ENCODE data around the gene DYSF.

The DYSF gene

DNA sequence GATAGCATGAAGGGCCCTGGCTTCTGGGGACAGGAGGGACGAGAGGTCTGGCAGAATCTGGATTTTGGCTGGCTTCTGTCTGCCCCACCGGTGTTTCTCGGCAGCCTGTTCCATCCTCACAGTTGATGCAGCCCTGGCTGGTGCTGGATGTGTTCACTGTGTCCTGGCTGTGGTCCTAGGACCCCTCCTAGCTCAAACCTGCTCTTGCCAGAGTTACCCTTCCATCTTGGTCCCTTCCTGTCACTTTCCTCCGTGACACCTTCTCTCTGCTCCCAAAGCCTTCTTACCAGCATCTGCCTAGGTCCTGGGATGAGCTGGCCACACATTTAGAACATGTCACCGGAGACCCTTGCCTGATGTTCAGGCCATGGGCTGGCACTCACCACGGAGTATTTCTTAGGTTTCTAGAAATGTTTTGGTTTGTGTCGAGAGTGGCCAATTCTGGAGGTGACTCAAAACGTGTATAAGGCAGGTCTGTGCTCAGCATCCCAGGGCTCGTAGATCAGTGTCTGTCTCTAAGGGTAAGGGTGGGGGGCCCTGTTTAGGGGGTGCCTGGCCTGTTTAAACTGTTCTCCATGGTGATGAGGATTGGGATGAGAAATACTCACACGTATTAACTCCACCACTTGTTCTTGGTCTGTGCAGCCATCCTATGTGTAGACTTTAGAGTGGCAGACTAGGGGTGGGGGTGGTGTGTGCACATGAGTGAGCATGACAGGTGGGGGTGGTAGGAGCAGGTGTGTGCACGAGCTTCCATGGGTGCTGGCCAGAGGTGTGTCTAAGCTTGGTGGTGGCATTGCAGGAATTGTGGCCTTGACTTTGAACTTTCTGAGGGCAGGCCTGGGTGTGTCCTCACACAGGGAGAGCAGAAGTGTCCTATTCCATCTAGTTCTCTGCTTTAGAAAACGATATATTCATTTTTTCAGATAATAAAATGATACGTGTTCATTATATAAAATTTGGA, 162.7 kb downstream of the DYSF start:
- DNase-seq (ENCODE audit: low read depth) = no peak

DNA sequence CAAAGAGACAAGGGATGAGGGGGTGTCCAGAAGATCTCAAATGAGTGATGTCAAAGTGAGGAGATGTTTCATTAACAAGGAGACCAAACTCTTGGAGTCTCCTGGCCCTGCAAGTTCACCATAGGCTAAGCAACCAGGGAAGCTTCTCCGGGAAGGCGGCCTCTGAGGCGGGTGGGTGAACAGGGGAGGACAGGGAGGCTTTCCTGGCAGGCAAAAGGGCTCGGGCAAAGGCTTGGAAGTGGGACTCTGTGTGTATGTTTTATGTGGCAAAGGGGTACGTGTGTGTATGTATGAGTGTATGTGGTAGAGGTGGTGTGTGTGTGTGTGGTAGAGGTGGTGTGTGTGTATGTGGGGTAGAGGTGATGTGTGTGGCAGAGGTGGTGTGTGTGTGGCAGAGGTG, 163.9 kb downstream of the DYSF start:
- DNase-seq (ENCODE audit: low read depth) = no peak

DNA sequence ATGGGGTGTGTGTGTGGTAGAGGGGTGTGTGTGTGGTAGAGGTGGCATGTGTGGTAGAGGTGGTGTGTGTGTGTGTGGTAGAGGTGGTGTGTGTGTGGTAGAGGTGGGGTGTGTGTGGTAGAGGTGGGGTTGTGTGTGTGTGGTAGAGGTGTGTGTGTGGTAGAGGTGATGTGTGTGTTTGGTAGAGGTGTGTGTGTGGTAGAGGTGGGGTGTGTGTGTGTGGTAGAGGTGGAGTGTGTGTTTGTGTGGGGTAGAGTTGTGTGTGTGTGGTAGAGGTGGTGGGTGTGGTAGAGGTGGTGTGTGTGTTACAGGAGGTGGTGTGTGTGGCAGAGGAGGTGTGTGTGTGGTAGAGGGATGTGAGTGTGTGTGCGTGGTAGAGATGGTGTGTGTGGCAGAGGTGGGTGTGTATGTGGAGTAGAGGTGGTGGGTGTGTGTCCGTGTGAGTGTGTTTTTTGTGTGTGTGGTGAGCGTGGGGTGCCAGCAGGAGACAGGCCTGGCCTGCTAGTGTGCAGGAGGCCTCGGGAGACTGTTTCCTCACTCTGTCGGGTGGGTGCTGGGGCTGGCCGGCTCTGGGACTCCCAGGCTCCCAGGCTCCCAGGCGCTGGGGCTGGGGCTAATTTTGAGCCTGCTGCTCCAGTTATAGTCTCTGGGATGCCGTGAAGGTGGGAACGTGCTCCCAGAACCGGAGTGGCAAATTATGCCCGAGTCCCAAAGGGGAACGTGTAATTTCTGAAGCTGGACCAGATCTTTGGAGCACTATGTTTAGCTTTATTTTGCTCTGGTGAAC, 165.2 kb downstream of the DYSF start:
- DNase-seq (ENCODE audit: low read depth) = no peak

DNA sequence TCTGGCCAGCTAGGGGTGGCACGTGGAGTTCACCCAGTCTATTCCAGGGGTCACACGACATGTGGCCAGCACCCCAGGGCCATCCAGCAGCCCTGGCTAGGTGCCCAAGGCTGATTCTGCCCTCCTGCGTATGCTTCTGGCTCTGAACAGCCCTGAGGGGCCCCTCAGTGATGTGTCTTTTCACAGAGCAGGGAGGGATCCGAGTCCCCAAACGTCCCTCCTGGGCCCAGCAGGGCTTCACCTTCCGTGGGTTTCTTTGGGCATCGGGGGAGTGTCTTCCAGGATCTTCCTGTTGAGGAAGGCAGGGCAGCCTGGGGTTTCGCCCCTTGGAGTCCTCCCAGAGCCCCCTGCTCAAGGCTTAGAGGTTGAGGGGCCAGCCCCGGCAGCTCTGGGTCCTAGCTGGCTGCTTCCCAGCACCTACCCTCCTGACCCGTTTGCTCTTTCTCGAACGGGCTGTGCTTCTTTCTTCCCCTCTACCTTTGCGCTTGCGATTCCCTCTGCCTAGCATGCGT, 165.9 kb downstream of the DYSF start:
- no peak for DNase-seq (ENCODE audit: low read depth)

DNA sequence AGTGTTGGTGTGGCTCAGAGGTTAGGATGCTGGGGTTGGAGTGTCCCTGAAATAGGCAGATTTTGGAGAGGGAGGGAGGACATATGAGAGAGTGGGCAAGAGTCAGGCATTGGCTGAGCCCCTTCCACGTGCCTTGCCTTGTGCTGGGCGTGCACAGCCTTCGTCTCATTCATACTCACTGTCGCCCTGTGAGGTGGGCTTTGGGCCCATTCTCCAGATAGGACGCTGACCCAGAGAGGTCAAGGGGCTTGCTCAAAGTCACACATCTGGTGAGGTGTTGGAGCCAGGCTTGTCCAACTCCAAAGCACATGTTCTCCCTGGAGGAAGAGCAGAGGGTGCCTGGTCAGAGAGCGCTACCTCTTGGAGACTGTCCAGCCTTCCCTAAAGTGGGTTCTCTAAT, 166.8 kb downstream of the DYSF start:
- DNase-seq (ENCODE audit: low read depth) = no peak

DNA sequence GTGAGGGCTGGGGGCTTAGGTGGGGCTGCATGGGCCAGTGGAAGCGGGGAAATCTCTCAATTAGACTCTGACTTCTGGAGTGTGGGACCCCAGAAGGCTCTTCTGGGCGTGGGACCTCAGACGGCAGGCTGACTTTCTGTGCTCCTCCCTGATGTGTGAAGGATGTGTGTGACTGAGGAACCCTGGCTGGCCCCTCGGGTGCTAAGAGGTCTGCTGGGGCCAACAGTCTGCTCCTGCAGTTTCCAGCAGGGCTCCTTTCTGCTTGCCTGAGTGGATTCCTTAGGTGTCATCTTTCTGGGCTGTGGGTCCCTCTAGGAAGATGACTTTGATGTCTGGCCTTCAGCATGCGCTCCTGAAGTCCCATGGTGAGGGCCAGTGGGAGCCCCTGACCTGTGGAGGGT, 167.5 kb downstream of the DYSF start:
- DNase-seq (ENCODE audit: low read depth) = no peak

DNA sequence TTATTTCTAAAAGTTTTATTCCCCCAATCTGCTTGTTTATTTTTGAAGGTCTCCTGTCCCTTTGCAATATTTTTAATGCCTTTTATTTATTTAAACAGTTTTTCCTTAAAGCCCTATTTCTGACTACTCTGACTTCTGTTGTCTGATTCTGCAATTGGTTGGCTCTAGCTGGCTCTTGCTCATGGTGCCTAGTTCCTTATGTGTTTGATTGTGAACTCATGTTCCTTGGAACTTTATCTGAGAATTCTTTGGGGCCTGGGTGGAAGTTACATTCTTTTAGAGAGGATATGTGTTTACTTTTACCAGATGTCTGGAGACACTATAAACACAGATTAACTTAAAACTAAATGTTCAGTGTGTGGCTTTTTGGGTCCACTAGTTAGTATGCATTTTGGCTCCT, 175.9 kb downstream of the DYSF start:
- peak; percentile 16 for DNase-seq (ENCODE audit: low read depth)

DNA sequence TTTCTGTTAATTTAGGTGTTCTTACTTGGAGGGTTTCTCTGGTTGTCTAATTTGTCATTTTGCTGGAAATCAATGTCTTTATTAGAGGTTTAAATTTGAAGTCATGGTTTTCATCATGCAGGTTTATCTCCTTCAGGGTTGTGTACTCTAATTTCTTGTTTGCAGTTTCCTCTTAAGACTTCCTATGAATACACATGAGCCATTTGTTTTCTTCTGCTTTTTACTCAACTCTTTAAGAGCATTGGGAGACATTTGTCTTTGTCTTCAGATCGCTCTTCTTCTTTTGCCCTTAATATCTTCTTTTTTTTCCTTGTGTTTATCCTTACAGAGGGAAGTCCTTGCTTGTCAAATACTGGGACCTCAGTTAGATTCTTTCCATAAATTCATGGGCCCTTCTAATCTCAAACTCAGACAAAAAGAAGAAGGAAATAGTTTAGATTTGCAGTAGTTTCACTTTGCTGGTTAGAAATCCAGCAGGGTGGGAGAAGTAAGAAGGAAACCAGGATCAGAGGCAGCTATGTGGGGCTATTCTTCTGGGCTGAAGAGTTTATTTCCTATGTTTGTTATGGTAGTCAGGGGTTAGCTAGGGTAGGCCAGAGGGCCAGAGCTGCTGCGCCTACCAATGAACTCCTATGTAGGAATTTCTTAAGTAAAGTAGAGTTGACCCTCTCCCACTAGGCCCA, 176.6 kb downstream of the DYSF start:
- DNase-seq (ENCODE audit: low read depth) = no peak

DNA sequence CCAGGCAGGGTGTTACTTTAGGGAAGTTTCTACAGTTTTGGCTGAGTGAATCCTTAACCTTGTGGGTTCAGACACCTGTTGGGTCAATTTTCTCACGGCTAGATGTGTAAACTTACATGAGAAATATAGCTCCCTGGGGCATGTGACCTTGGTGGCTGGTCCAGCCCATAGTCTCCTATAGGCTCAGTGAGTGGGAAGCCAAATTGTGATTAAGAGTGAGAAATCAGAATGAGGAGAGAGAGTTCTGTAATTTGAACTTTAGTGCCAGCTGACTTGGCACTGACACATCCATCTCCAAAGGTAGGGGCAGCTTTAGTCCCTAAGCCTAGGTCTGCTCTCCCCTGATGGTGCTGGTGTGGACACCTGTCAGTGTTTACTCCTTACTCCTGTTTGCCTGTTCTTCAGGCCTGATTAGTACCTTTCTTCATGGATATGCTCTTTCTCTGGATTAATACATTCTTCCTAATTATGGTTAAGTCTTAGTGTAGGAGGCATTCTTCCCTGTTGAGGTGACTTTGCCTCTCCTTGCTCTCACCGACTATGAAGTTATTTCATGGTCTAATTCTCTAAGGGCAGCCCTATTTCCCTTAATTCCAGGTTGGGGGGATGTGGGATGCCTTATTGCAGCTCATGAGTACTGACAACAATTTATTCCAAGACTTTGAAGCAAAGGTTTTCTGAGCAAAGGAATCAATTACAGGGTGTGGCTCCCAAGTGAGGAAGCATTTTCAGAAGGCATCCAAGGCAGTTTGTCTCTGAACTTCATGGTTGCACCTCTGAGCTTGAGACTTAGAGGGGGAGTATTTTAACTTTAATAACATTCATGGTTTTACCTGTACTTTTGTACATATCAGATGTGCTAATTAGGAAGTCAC, 177.3 kb downstream of the DYSF start:
- no peak for DNase-seq (ENCODE audit: low read depth)

DNA sequence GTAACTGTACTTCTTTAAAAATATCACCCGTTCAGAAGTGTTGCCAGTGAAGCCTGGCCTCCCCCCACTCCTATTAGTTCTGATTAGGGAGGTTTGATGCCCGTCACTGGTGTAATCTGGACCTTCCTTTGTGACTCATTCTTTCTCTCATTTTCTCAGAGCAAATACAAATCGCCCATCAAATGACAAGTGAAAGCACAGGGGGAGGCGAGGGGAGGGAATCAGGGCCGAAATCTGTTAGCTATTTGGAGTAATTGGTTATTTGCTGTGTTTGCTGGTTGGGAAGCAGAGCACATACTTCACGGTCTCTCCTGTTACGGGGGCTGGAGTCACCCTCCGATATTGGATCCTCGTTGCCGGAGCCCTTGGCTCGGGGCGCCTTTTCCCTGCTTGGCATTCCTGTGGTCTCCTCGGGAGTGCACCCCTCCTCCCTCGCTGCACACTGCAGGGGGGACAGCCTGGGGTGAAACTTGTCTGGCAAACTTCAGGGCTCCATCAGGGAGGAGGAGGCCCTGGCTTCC, 178.1 kb downstream of the DYSF start:
- peak; percentile 42 for DNase-seq (ENCODE audit: low read depth)

DNA sequence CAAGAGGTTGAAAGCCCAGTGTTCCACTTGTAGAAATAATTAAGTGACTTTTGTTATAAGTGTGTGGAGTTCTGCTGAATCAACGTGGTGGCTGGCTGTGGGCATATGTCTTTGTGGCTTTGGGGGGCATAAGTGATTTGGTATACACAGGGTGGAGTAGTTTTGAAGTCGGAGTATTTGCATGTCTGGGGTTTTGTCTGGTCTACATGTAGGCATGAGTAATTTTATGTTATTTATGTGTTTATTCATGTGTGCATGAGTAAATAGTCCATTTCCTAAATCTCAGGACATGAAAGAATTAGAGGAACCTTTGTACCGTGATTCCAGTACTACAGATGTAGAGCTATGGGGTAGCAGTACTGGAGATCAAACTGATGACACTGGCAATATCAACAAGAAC, 179.7 kb downstream of the DYSF start:
- no peak for DNase-seq (ENCODE audit: low read depth)

DNA sequence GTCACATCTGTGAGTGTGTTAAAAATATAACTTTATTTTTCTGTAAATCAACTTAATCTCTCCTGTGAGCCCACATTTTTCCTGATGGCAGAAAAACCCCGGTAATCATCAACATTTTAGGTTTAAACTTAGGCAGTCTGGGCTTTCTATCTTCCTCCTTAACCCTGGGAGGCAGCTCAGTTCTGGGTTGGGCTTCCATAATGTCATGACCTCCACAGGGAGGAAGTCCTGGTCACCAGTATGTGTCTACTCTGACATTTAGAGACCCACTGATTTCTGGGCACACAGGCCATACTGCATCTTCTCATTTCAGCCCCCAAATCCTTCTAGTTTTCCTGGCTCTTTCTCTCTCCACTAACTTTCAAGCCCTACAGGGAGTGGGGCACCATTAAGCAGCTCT, 181.2 kb downstream of the DYSF start:
- DNase-seq (ENCODE audit: low read depth) = no peak

DNA sequence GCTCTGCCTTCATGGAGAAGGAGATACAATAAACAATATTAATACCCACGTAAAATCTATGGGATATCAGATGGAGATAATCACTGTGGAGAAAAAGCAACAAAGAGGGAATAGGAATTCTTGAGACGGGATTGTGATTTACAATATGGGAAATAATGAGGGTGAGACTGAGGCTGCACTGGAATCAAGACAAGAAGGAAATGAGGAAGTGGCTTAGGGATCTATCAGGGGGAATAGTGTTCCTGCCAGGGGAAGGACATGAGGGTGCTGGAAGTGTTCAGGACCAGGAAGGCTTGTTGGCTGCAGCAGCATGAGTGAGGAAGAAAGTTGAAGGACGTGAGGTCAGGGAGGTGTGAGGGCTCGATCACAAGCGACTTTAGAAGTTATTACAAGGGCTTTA, 182.4 kb downstream of the DYSF start:
- DNase-seq (ENCODE audit: low read depth) = no peak

DNA sequence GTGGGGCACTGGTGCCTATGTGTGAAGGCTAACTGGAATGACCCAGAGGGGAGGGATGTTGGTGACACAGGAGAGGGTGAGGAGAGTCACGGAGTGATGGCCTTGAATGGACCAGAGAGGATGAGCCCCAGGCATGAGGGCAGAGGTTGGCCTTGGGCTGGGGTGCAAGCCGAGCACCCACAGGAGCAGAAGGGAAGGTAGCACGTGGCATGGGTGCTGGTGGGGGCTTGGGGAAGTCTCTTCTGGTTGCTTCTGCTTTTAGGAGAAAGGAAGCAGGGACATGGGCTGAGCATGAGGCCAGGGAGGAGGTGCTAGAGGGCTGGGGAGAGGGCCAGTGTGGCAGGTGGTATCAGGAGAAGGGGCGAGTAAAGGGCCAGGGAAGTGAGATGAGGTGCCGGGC, 183.8 kb downstream of the DYSF start:
- no peak for DNase-seq (ENCODE audit: low read depth)

DNA sequence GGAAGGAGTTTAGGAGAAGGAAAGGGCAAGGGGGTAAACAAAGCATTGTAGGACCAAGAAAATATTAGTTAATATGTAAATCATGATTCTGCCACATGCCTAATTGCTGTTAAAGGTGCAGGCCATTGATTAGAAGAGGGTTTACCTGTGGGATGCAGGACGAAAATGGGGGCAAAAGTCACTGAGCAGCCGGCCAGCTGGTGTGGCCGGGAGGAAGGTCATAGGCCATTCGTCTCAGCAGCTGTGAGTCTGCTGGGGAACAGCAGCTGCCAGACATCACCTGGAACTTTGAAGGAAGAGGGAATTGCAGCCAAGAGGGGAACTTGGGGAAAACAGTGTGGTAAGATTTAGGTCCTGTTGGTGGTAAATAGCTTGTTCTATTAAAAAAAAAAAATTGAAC, 184.4 kb downstream of the DYSF start:
- no peak for DNase-seq (ENCODE audit: low read depth)

DNA sequence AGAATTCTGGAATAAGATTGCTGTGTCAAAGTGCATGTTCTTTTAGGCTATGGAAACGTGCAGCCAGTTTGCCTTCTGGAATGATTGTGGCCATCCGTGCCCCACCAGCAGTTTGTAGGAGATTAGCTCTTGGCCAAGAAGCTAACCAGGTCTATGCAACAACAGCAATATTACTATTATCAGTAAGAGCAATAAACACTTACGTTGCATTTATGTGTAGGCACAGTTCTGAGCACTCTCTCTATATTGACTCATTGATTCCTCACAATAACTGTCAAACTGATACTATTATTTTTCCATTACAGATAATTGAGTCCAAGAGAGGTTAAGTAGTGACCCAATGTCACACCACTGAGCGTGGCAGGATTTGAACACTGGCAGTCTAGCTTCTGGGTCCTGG, 186.4 kb downstream of the DYSF start:
- DNase-seq (ENCODE audit: low read depth) = no peak

DNA sequence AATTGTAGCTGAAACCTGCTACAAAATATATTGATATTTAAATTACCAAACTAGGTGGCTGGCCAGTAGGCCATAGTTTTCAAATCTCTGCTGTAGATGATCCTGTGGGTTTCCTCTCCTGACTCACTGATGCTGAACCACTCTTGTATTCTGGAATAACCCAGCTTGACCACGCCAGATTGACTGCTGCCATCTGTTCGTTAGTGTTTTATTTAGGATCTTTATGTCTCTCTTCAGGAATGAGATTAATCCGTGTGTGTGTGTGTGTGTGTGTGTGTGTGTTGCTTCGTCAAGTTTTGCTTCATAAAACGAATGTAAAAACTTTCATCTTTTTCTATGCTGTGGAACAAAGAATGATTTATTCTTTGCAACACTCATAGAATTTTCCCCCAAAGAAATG, 187.1 kb downstream of the DYSF start:
- DNase-seq (ENCODE audit: low read depth) = no peak

DNA sequence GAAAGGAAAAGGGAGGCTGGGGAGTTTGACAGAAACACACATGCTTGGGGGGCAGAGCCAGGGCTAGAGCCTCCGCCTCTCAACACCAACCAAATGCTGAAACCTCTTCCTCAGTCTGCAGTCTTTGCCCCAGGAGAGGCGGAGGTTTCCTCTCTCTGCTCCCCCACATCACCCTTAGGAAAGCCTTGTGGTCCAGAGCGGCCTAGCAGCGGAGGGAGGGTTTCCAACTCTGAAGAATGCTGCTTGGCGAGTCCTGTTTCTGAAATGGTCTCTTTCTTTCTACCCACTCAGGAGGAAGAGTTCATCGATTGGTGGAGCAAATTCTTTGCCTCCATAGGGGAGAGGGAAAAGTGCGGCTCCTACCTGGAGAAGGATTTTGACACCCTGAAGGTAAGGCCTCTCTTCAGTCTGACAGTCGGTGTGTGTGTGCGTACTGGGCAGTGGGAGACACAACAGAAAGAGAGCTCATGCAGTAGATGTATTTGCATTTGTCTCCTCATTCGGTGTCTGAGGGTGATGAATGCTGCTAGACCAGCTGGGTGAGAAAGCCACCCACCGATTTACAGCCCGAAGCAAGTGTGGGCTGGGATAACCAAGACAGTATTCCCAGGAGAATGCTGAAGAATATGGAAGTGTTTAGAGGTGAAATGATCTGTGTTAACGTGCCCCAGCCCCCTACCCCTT, 190.5 kb downstream of the DYSF start:
- no peak for DNase-seq (ENCODE audit: low read depth)

DNA sequence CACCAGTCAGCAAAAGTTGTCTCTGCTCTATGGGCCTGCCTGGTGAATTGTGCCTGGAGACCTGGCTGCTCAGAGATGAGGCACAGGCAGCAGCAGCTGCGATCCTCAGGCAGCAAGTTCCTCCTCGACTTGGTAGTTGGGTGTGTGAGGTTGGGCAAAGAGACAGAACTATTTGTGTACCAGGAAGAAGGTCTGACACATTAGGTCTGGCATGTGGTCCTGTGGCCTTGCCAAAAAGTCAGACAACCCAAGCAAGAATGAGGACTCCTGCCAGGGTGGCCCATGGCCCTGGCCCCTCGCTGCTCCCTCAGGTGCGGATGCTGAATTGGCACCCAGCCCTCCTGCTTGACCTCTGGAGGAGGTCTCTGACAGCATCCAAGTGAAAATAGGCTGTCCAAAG, 192.7 kb downstream of the DYSF start:
- DNase-seq (ENCODE audit: low read depth) = peak; percentile 44

DNA sequence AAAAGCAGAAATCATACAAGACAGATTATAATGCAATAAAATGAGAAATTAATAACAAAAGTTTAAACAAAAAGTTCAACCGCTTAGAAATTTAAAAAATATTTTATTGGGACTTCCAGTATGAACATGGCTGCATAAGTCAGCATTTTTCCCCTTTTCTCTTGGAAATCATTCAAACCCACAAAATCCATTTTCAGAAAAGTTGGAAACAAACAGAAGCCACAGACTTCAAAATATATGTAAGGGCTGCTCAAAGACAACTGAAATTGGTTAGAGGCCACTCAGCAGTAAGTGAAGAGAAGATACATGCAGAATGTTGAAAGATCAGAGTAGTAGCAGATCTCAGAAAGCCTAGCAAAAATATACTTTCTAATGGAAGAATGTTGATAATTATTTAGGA, 194.0 kb downstream of the DYSF start:
- no peak for DNase-seq (ENCODE audit: low read depth)

DNA sequence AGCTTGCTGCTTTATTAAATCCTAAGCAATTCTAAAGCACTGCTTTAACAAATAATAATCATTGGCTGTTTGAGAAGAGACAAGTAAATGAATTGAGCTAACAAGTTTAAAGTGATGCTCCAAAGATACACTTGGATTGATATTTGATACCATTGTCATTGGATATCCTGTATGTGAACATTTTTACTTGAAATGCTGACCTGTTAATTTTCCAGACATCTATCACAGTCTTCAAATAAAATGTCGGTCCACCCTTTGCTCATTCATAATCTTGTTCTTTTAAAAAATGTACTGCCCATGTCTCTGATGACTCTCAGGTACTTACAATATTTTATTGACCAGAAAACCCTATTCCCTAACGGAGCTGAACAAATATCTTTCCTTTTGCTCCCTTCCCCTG, 202.1 kb downstream of the DYSF start:
- DNase-seq (ENCODE audit: low read depth) = no peak
